ENCODE data around the gene TMCO4. TPM values are rescaled to one million over a fixed set of nuclear protein-coding genes. Genes with fewer than 3 reads are reported as not detected.
"Not testable (repeated sequence)": the region's sequence is repeated elsewhere in the genome, so short reads cannot be mapped to it uniquely, and the experiment has no call there.

Gene TMCO4
- total RNA-seq, 1 donor from 2014 or later = 28.7 TPM

GRCh38 chr1:19797827-19798226, 1.9 kb downstream of the TMCO4 start:
- no peaks in the 10 kb centered on the region for H3K9me3 ChIP-seq
- H3K27ac ChIP-seq = no peak overlapping the region
- peaks cover 14% of the 10 kb centered on the region for H3K4me1 ChIP-seq
- intact Hi-C loops (cut with DNase I) = no loop called here
- DNase-seq (ENCODE audit: extremely low spot score in 2 of 2) = no peak
- H3K36me3 ChIP-seq = no peaks in the 10 kb centered on the region
- no peak overlapping the region for H3K4me3 ChIP-seq
- no peak for TF ChIP-seq POLR2A (IDR thresholded peaks at IDR 0.05)
- no peak for TF ChIP-seq POLR2AphosphoS5 (IDR thresholded peaks at IDR 0.05; ENCODE audit: insufficient read depth in 1 of 2, low read depth in 1 of 2)
- TF ChIP-seq, protein P1, sequence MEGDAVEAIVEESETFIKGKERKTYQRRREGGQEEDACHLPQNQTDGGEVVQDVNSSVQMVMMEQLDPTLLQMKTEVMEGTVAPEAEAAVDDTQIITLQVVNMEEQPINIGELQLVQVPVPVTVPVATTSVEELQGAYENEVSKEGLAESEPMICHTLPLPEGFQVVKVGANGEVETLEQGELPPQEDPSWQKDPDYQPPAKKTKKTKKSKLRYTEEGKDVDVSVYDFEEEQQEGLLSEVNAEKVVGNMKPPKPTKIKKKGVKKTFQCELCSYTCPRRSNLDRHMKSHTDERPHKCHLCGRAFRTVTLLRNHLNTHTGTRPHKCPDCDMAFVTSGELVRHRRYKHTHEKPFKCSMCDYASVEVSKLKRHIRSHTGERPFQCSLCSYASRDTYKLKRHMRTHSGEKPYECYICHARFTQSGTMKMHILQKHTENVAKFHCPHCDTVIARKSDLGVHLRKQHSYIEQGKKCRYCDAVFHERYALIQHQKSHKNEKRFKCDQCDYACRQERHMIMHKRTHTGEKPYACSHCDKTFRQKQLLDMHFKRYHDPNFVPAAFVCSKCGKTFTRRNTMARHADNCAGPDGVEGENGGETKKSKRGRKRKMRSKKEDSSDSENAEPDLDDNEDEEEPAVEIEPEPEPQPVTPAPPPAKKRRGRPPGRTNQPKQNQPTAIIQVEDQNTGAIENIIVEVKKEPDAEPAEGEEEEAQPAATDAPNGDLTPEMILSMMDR (IDR thresholded peaks at IDR 0.05) = no peak
- no peaks in the 10 kb centered on the region for H3K27me3 ChIP-seq

DNA sequence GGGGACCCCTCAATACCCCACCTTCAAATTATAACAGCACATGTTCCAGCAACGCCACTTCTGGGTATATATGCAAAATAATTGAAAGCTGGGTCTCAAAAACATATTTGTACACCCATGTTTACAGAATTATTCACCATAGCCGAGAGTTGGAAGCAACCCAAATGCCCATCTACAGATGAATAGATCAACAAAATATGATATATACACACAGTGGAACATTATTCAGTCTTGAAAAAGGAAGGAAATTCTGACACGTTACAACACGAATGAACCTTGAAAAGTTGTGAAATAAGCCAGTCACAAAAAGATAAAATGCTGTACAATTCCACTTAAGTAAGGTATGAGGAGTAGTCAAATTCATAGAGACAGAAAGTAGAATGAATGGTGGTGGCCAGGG, 5.1 kb downstream of the TMCO4 start:
- Histone ChIP-seq H3K27ac (no peak overlapping the region), H3K9me3 (no peaks in the 10 kb centered on the region), H3K36me3 (no peaks in the 10 kb centered on the region), H3K4me1 (peaks cover 7% of the 10 kb centered on the region), H3K27me3 (no peaks in the 10 kb centered on the region), H3K4me3 (no peak overlapping the region)
- TF ChIP-seq POLR2AphosphoS5 (IDR thresholded peaks at IDR 0.05; ENCODE audit: insufficient read depth in 1 of 2, low read depth in 1 of 2) = no peak
- no peak for TF ChIP-seq POLR2A (IDR thresholded peaks at IDR 0.05)
- TF ChIP-seq, protein P1 (IDR thresholded peaks at IDR 0.05) = no peak
- intact Hi-C loops (cut with DNase I) = no loop called here
- no peak for DNase-seq (ENCODE audit: extremely low spot score in 2 of 2)

- H3K27me3 ChIP-seq = no peaks in the 10 kb centered on the region
- H3K4me1 ChIP-seq = no peaks in the 10 kb centered on the region
- TF ChIP-seq POLR2AphosphoS5 (IDR thresholded peaks at IDR 0.05; ENCODE audit: insufficient read depth in 1 of 2, low read depth in 1 of 2) (no peak), POLR2A (IDR thresholded peaks at IDR 0.05) (no peak)
- TF ChIP-seq, protein P1 (IDR thresholded peaks at IDR 0.05) = no peak
- DNase-seq (ENCODE audit: extremely low spot score in 2 of 2) = no peak
- no peaks in the 10 kb centered on the region for H3K36me3 ChIP-seq
- intact Hi-C loops (cut with DNase I) = no loop called here
- no peak overlapping the region for H3K27ac ChIP-seq
- no peaks in the 10 kb centered on the region for H3K9me3 ChIP-seq
- no peak overlapping the region for H3K4me3 ChIP-seq
Observed at GRCh38 chr1:19793360-19794046, 6.2 kb downstream of the TMCO4 start.

GRCh38 chr1:19792237-19793002, 7.3 kb downstream of the TMCO4 start:
- DNase-seq (ENCODE audit: extremely low spot score in 2 of 2) = no peak
- Histone ChIP-seq H3K4me1 (no peaks in the 10 kb centered on the region), H3K27me3 (no peaks in the 10 kb centered on the region), H3K27ac (no peak overlapping the region), H3K9me3 (no peaks in the 10 kb centered on the region), H3K4me3 (no peak overlapping the region), H3K36me3 (no peaks in the 10 kb centered on the region)
- TF ChIP-seq POLR2A (IDR thresholded peaks at IDR 0.05) (no peak), POLR2AphosphoS5 (IDR thresholded peaks at IDR 0.05; ENCODE audit: insufficient read depth in 1 of 2, low read depth in 1 of 2) (no peak)
- TF ChIP-seq, protein P1 (IDR thresholded peaks at IDR 0.05) = no peak
- intact Hi-C loops (cut with DNase I) = no loop called here

GRCh38 chr1:19790061-19790975, 9.4 kb downstream of the TMCO4 start:
- H3K9me3 ChIP-seq; intact Hi-C loops (cut with DNase I); H3K27me3 ChIP-seq; H3K36me3 ChIP-seq; H3K27ac ChIP-seq; DNase-seq (ENCODE audit: extremely low spot score in 2 of 2); H3K4me3 ChIP-seq; H3K4me1 ChIP-seq: not testable (repeated sequence)
